Stimulated activated CD4-positive, alpha-beta T cell treated with anti-CD3 and anti-CD28 coated beads, Interleukin-1b, Interleukin-23, amount 100 ng/mL, for 48 hours (primary cell): ENCODE measurements around the gene NLRP10.
"Not testable (repeated sequence)": the region's sequence is repeated elsewhere in the genome, so short reads cannot be mapped to it uniquely, and the experiment has no call there.

Source experiments
- DNase-seq: peaks from one replicate; pipeline ENCODE4 v3.0.0-alpha.2; 2020

Gene NLRP10

DNA sequence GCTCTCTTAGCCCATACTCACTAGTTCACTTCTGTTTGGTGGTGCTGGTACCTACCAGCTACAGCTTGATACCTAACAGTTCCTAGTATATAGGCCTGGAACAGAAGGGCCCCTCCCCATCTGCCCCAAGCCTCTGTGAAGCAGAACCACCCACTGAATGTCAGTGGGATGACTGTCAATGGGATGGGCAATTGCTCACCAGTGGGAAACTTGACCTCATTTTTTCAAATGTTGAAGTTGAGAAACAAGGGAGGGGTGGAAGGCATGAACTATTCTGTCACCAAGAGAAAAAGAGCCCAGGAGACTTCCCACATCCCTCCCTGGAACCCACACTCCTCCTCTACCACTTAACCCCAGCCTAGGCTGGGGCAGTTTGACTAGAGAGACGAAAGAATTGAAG is at the start of gene NLRP10:
Gene NLRP10, minus strand, starts transcription at position 62 of the 400 bp plus-strand sequence. CDS start 1,952 bp downstream, outside the sequence.
- DNase-seq: no peak

- DNase-seq: no peak
These were observed 48.6 kb upstream of the NLRP10 start for GRCh38 chr11:8013833-8014232.

DNA sequence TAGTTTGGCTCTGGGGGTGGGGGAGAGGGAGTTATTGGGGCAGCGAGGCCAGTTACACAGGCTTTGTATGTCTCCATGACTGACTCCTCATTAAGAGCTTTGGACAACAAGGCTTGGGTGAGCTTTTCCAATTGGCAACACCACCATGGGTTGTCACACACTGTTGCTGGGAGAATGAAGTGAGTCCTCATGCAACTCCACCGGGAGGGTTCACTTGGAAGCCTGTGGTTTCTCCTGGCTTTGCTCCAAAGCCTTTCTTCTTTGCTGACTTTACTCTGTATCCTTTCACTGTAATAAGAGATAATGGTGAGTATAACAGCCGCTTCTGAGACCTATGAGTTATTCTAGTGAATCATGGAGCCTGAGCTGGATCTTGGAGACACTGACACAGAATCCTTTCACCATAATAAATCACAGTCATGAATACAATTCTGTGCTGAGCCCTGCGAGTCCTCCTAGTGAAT is 46.8 kb upstream of the NLRP10 start:
- no peak for DNase-seq

DNA sequence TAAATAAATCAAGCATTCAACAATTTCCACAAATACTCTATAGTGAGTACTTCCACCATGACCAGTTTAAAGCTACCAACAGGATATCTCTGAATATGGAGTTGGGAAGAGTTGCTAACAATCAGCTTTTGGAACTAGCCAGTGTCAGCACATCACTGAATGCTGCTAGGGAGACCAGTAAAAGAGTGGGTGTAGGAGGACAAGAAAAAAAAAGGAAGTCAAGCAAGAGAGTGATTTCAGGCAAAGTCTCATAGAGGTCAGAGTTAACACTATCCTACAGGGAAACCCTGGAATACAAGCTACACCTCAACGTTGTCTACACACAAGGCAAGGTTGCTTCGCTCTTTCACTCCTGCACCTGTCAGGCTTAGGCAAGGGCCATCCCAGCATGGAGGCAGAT is 46.1 kb upstream of the NLRP10 start:
- DNase-seq: no peak

- DNase-seq: no peak
These were observed 44.6 kb upstream of the NLRP10 start for GRCh38 chr11:8009856-8010255.

DNA sequence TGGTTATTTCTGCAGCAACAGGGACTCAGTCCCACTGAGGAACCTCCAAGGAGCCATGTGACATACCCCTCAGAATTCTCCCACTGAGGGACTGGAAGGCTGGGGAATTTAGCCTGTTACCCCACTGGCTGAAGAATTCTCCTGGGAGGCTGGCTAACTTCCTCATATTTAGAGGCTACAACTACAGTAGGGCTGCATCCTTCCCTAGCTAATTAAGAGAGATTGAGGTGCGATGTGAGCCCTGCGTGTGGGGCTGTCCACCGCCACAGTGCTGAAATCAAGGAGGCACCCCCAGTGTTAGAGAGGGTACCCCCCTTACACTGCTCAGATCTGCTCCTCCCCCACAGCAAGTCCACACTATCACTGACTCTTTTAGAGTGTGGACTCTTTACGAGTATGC is 43.0 kb upstream of the NLRP10 start:
- no peak for DNase-seq

DNA sequence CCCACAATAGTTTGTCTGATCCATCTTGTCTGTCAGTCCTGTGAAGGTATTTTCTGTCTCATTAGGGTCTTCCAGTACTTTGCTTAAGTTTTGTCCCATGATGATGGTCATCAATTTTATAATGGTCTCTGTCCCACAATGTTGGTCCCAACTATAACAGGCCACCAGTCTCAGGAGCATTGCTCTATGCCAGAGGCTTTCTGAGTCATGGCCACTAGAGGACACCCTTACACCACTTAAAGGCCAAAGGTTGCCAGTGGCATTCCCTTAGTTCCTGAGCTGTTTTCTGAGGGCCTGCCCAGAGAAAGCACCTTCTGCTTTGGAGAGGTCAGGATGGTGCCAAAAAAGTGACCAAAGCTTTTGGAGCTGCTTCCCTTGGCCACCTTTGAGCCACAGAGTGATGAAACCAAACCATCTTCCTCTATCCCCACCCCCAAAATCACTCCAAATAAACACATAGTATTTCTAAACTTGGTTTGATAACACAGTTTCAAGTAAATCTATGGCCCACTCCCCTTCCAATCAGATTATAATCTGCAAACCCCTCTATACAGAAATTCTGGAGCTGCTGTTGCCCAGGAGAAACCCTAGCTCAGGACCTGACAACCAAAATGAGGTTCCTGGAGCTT is 41.2 kb upstream of the NLRP10 start:
- peak; percentile 34 for DNase-seq

- DNase-seq: no peak
These were observed 40.3 kb upstream of the NLRP10 start for GRCh38 chr11:8005556-8005955.

DNA sequence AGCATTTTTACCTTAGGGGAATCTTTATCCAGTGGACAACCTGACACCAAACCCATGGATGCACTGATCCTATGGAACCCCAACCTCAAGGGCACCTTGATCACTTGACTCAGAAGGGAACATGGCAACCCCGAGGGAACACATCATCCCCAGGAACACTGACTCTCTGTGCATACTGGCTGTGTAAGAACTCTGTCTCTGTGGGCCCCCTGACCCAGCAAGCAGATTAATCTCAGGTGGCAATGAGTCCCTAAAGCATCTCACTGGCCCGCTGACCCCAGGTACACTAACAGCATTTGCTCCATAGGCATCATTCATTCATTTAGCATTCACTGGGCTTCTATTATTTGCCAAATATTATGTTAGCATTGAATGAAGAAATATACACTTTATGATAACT is 38.8 kb upstream of the NLRP10 start:
- DNase-seq: no peak

DNA sequence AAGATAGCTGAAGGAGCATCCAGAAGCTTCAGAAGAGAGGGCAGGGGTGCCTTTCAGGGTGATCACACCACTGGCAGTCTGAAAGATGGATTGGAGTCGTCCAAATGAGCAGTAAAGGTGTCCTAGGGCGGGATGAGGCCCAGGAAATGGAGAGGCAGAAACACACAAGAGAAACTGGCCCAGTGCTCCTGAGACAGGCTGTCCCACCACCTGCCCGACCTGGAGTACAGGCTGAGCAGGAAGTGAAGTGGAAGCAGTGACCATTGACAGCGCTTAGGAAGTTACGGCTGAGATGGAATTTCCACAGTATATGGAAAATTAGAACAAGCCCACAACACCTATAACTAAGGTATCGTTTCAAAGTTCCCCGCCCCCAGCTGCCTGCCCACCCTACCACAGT is 37.9 kb upstream of the NLRP10 start:
- DNase-seq: no peak

GRCh38 chr11:8002676-8003075 is 37.4 kb upstream of the NLRP10 start:
- DNase-seq: no peak

- no peak for DNase-seq
These were observed 35.1 kb upstream of the NLRP10 start for GRCh38 chr11:8000390-8000789.

- DNase-seq: no peak
These were observed 34.5 kb upstream of the NLRP10 start for GRCh38 chr11:7999795-8000194.

- no peak for DNase-seq
These were observed 29.5 kb upstream of the NLRP10 start for GRCh38 chr11:7994581-7995278.

DNA sequence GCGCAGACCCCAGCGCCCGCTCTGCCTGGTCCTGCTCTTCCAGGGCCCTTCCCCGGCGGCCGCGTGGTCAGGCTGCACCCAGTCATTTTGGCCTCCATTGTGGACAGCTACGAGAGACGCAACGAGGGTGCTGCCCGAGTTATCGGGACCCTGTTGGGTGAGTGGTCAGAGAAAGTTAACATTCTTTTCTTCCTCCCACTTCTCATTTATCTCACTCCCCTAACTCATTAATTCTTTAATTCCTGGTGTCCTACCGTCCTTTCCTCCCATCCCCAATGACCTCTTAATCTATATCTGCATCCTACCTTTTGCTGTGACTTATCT is 22.3 kb upstream of the NLRP10 start:
- not testable (repeated sequence) for DNase-seq

DNA sequence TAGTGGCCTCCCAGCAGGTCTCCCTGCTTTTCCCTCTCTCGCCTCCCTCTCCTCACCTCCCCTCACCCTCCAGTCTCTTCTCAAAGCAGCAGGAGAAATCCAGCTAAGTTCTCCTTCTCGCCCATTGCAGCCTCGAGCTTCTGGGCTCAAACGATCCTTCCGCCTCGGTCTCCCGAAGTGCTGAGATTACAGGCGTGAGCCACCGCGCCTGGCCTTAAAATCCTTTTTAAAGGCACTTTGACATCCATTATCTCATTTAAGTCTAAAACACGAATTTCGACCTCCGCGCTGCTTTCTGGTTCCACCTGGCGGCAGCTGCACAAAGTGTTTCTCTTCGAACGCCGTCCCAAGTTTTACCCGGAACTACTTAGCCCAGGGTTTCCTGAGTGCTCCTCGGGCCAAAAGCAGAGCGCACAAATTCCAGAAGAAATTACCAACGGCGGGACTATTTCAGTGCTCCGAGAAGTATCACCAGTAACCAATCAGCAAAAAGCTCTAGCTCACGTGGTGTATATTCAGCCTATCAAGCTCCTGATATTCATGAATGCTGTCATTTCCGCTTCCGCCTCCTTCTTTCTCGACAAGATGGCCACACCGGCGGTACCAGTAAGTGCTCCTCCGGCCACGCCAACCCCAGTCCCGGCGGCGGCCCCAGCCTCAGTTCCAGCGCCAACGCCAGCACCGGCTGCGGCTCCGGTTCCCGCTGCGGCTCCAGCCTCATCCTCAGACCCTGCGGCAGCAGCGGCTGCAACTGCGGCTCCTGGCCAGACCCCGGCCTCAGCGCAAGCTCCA is 21.7 kb upstream of the NLRP10 start, which contains the start of gene EIF3F:
Gene EIF3F, plus strand, starts transcription at position 570 of the 792 bp plus-strand sequence. Its CDS starts 16 bp downstream, at position 586.
- peak; percentile 91 for DNase-seq

DNA sequence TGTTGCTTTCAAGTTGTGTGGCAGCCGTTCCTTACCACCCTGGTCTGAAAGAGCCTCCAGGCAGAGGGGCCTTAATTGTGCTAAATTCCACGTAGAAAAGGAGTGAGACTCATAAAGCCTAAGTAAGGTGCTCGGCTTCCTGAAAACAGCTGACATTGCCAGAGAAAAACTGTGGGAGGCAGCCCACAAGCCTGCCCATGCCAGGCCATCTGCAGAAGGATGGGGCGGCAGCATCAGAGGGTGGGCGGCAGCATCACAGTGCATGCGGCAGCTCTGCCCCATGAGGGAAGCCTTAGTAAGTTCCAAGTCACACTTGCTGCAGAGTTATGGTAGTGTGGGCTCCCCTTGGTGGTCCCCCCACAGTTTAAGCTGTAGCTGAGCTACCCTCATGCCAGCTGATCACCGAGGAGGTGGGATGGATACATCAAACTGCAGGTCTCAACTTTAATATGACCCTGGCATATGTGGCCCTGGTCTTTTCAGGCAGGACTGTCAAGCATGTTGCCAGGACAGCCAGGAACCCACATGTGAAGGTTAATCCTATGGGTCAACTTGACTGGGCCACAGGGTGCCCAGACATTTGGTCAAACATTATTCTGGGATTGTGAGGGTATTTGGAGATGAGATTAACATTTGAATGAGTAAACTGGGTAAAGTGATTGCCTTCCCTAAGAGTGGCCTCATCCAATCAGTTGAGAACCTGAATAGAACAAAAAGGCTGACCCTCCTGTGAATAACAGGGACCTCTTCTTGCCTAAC is 18.8 kb upstream of the NLRP10 start:
- no peak for DNase-seq

DNA sequence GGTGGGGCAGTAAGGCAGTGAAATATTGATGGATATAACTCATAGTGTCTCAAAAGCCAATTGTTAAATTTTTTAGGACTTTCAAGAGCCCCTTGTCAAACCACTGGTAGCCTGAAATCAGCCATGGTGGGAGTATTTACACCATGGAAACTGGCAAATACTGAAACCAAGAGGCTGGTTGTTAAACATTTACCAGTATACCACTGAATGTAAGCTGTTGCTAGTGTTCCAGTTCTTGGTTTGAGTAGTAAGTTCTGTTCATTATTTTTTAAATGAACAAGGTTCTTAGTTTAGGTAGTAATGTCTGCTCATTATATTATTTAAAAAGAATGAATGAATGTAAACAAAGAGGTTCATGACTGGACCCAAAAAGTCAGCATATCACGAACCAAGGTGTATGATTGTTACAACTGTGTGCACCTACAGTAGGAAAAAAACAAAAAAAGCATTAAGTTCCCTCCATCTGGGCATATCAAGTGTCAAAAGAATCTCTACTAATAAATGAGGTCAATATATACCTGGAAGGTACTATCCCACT is 17.4 kb upstream of the NLRP10 start:
- DNase-seq: no peak

- no peak for DNase-seq
These were observed 16.4 kb upstream of the NLRP10 start for GRCh38 chr11:7981619-7982157.

DNA sequence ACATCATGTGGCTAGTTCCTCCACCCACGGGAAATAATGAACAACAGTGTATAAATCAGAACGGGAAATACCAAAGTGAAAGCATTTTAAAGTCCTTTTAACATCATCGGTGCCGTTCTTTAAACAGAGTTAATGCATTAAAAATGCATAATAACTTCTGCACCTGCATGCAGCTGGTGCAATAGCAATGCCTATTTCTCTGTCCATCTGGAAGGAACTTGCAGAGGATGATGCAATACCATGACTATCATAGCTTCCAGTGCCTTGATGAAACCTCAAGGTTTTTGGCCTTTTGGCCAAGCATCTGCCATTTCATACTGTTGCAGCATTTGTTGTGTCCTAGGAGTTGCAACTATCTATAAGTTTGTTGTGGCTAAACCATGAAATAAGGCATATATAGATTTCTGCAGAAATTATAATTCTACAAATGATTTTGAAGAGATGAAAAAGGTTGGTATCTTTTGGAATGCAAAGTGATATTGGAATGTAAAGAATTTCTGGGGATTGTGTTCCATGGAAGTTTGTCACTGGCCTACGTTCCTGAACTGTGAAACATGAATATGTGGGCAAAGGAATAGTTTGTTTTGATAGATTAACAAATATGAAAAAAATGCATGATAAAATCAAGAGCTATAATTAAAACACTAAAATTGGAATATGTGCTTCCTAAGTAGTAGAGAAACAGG is 12.1 kb upstream of the NLRP10 start:
- DNase-seq: no peak

DNA sequence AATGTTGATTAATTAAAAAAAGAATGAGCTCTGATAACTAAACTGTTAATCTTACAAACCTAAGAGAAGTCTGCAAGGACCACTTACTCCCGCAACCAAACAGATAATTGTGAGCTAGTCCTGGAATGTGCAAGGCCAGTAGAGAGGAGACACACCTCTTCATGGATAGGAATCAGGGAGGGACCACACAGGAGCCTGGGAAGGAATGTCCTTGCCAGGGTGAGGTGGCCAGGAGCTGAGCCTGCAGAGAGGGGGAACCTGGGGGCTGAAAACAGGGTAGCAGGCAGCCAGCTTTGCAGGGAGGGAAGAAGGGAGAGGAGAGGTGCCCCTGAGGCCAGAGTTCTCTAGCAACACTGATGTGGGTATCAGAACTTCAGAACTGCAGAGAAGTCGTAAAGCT is 9.4 kb upstream of the NLRP10 start:
- no peak for DNase-seq

GRCh38 chr11:7973011-7973410 is 7.8 kb upstream of the NLRP10 start:
- no peak for DNase-seq
